NCI-H1048 (cell line): ENCODE measurements around the gene EZH1.
A peak's percentile ranks its signal among the peaks of the same experiment; 100 is the strongest.
"Not testable (repeated sequence)": the region's sequence is repeated elsewhere in the genome, so short reads cannot be mapped to it uniquely, and the experiment has no call there.

Experiments used
- DNase-seq: peaks from one replicate; lab custom pipeline; 2025; lab: John Stamatoyannopoulos, UW

The EZH1 gene

GRCh38 chr17:42669977-42670788, 74.7 kb downstream of the EZH1 start:
- no peak for DNase-seq

- DNase-seq: no peak
These were observed 75.2 kb downstream of the EZH1 start for GRCh38 chr17:42669705-42669976.

GRCh38 chr17:42667088-42667951, 77.5 kb downstream of the EZH1 start:
- no peak for DNase-seq

- not testable (repeated sequence) for DNase-seq
These were observed 78.7 kb downstream of the EZH1 start for GRCh38 chr17:42666126-42666525.

GRCh38 chr17:42665581-42666001, 79.2 kb downstream of the EZH1 start:
- DNase-seq: no peak

GRCh38 chr17:42660692-42661345, 84.0 kb downstream of the EZH1 start:
- DNase-seq: no peak

- not testable (repeated sequence) for DNase-seq
These were observed 84.9 kb downstream of the EZH1 start for GRCh38 chr17:42659932-42660274.

GRCh38 chr17:42659079-42659931, 85.5 kb downstream of the EZH1 start, which contains the start of gene TUBG2:
TUBG2 (plus strand) TSS chr17:42659284; CDS start chr17:42659504, 220 bp downstream.
- DNase-seq: peak; percentile 92

GRCh38 chr17:42657824-42658588, 86.8 kb downstream of the EZH1 start:
- DNase-seq: no peak

- no peak for DNase-seq
These were observed 89.3 kb downstream of the EZH1 start for GRCh38 chr17:42655528-42655927.

GRCh38 chr17:42653179-42654124, 91.4 kb downstream of the EZH1 start:
- DNase-seq: no peak

- DNase-seq: no peak
These were observed 93.4 kb downstream of the EZH1 start for GRCh38 chr17:42651392-42651791.
